Measurements from ENCODE around the gene FUZ. TPM values are rescaled to one million over a fixed set of nuclear protein-coding genes. Genes with fewer than 3 reads are reported as not detected.

The FUZ gene
- total and polyA plus RNA-seq, 2 donors, result 13.3 to 29.0 TPM

- WGBS, result 91% methylated on average over 7 of the region's 7 CpGs
- Histone ChIP-seq H3K27ac (ENCODE audit: low read depth) (no peak overlapping the region), H3K4me1 (ENCODE audit: insufficient read depth) (no peaks in the 10 kb centered on the region), H3K36me3 (ENCODE audit: insufficient read depth) (no peaks in the 10 kb centered on the region), H3K4me3 (ENCODE audit: low read depth, low read length) (no peak overlapping the region)
- DNase-seq (ENCODE audit: extremely low spot score), result no peak
Observed at GRCh38 chr19:49781394-49781793, 31.7 kb downstream of the FUZ start.

- H3K36me3 ChIP-seq (ENCODE audit: insufficient read depth), result no peaks in the 10 kb centered on the region
- DNase-seq (ENCODE audit: extremely low spot score), result no peak
- H3K27ac ChIP-seq (ENCODE audit: low read depth), result no peak overlapping the region
- H3K4me3 ChIP-seq (ENCODE audit: low read depth, low read length), result no peak overlapping the region
- 83% methylated on average over 8 of the region's 8 CpGs for WGBS
- H3K4me1 ChIP-seq (ENCODE audit: insufficient read depth), result no peaks in the 10 kb centered on the region
Observed at GRCh38 chr19:49780861-49781260, 32.2 kb downstream of the FUZ start.

DNA sequence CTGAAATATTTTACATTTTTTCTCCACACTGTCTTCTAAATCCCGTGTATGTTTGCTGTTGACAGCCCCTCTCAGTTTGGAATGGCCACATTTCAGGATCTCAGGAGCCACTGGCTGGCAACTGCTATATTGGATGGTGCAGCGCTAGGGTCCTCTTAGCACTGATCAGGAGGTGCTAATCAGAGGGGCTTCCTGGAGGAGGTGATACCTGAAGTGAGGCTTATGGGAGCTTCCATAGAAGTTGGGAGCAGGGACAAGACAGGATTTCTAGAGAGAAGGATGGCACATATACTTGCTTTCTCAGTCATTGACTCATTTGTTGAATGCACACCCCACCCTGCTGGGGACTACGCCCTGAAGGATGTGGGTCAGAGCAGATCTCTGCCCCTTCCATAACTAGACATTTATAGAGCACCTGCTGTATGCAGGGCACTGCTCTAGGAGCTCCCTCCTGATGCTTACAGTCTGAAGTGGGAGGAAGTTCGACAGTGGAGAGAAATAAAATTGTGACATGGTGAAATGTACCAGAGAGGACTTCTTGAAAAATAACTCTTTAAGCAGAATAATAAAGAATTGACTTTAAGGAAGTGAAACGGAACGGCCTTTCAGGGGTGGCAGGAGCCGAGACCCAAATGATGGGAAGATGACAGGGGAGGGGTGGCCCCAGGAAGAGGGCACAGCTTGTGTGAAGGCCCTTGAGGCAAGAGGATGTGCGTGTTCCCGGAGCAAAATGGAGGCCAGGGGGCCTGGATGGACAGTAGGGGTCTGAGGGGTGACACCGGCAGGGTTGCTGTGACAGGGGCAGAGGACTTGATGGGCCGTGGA lies 33.1 kb downstream of the FUZ start:
- no peak for DNase-seq (ENCODE audit: extremely low spot score)
- Histone ChIP-seq H3K27ac (ENCODE audit: low read depth) (no peak overlapping the region), H3K36me3 (ENCODE audit: insufficient read depth) (no peaks in the 10 kb centered on the region), H3K4me1 (ENCODE audit: insufficient read depth) (no peaks in the 10 kb centered on the region), H3K4me3 (ENCODE audit: low read depth, low read length) (no peak overlapping the region)
- WGBS, result 79% methylated on average over 11 of the region's 11 CpGs

DNA sequence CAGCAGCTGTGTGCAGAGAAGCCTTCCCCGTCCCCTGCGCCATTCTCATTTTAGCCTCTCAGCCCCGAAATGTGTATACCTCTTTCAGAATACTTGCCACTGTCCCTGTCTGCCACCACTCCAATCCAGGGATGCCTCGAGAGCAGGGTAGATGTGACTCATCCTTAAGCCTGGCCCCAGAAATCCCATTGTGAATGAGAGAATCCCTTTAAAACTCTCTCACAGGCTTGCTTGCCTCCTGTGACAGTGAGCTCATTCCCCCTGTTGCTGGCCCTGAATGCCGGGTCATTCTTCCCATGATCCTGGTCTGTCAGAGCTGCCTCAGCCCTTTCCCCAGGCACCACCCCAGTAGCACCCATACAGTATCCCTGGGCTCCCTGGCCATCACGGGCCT lies 36.7 kb downstream of the FUZ start:
- Histone ChIP-seq H3K27ac (ENCODE audit: low read depth) (no peak overlapping the region), H3K4me3 (ENCODE audit: low read depth, low read length) (no peak overlapping the region), H3K4me1 (ENCODE audit: insufficient read depth) (no peaks in the 10 kb centered on the region), H3K36me3 (ENCODE audit: insufficient read depth) (no peaks in the 10 kb centered on the region)
- DNase-seq (ENCODE audit: extremely low spot score), result no peak
- 89% methylated on average over 6 of the region's 6 CpGs for WGBS

GRCh38 chr19:49775742-49776370 lies 37.2 kb downstream of the FUZ start:
- H3K27ac ChIP-seq (ENCODE audit: low read depth), result no peak overlapping the region
- WGBS, result 94% methylated on average over 20 of the region's 20 CpGs
- no peak for DNase-seq (ENCODE audit: extremely low spot score)
- no peaks in the 10 kb centered on the region for H3K36me3 ChIP-seq (ENCODE audit: insufficient read depth)
- no peaks in the 10 kb centered on the region for H3K4me1 ChIP-seq (ENCODE audit: insufficient read depth)
- H3K4me3 ChIP-seq (ENCODE audit: low read depth, low read length), result no peak overlapping the region

DNA sequence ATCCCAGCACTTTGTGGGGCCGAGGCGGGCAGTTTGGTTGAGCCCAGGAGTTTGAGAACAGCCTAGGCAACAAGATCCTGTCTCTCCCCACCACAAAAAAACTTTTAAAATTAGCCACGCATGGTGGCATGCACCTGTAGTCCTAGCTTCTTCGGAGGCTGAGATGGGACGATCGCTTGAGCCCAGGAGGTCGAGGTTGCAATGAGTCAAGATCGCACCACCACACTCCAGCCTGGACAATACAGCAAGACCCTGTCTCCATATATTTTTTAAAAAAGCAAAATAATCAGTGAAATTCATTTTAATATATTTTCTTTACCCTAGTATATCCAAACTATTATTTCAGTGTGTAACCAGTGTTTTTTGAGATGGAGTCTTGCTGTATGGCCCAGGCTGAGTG lies 38.1 kb downstream of the FUZ start:
- Histone ChIP-seq H3K4me3 (ENCODE audit: low read depth, low read length) (no peak overlapping the region), H3K36me3 (ENCODE audit: insufficient read depth) (no peaks in the 10 kb centered on the region), H3K4me1 (ENCODE audit: insufficient read depth) (no peaks in the 10 kb centered on the region), H3K27ac (ENCODE audit: low read depth) (no peak overlapping the region)
- DNase-seq (ENCODE audit: extremely low spot score), result no peak
- 96% methylated on average over 8 of the region's 8 CpGs for whole genome bisulfite sequencing

- WGBS, result 71% methylated on average over 8 of the region's 8 CpGs
- Histone ChIP-seq H3K4me1 (ENCODE audit: insufficient read depth) (no peaks in the 10 kb centered on the region), H3K4me3 (ENCODE audit: low read depth, low read length) (no peak overlapping the region), H3K27ac (ENCODE audit: low read depth) (no peak overlapping the region), H3K36me3 (ENCODE audit: insufficient read depth) (no peaks in the 10 kb centered on the region)
- DNase-seq (ENCODE audit: extremely low spot score), result no peak
Observed at GRCh38 chr19:49773663-49774350, 39.3 kb downstream of the FUZ start.

DNA sequence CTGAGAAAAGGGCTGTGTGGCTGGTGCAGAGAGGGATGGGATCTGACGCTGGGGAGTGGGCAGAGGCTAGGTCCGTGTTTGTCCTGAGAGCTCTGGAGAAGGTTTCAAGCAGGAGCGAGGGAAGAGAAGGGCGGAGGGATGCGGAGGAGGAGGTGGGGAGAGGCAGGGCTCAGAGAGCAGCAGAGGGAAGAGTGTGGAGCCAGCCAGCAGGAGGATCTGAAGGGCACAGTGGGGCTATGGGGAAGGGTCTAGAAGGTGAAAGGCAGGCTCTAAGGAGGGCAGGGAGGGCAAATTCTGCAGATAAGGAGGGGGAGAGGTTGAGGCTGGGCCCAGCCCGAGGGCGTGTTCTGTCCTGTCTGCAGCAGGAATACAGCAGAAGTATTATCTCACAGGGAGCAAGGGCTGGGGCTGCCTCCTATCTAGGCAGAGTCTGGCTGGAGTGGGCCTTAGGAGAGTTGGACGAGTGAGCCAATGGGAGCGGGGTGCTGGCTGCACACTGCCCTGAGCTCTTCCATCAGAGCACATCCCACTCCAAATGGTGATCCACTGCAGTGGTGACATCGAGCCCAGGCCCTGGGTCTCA lies 40.2 kb downstream of the FUZ start:
- 85% methylated on average over 10 of the region's 10 CpGs for WGBS
- Histone ChIP-seq H3K4me3 (ENCODE audit: low read depth, low read length) (no peak overlapping the region), H3K27ac (ENCODE audit: low read depth) (no peak overlapping the region), H3K36me3 (ENCODE audit: insufficient read depth) (no peaks in the 10 kb centered on the region), H3K4me1 (ENCODE audit: insufficient read depth) (no peaks in the 10 kb centered on the region)
- DNase-seq (ENCODE audit: extremely low spot score), result no peak

GRCh38 chr19:49771674-49772139 lies 41.4 kb downstream of the FUZ start:
- 83% methylated on average over 13 of the region's 13 CpGs for WGBS
- Histone ChIP-seq H3K4me3 (ENCODE audit: low read depth, low read length) (no peak overlapping the region), H3K27ac (ENCODE audit: low read depth) (no peak overlapping the region), H3K36me3 (ENCODE audit: insufficient read depth) (no peaks in the 10 kb centered on the region), H3K4me1 (ENCODE audit: insufficient read depth) (peaks cover 2% of the 10 kb centered on the region)
- no peak for DNase-seq (ENCODE audit: extremely low spot score)

DNA sequence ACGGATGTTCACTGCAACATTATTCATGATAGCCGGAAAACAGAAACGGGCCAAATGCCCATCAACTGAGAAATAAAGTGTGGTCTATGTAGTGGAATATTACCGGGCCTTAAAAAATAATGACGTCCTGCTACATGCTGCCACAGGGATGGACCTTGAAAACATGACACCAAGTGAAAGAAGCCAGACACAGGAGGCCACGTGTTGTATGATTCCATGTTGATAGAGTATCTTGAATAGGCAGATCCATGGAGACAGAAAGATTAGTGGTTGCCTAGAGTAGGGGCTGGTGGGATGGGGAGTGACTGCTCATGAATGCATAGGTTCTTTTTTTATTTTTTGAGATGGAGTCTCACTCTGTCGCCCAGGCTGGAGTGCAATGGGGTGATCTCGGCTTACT lies 42.6 kb downstream of the FUZ start:
- H3K36me3 ChIP-seq (ENCODE audit: insufficient read depth), result no peaks in the 10 kb centered on the region
- H3K4me3 ChIP-seq (ENCODE audit: low read depth, low read length), result no peak overlapping the region
- peaks cover 2% of the 10 kb centered on the region for H3K4me1 ChIP-seq (ENCODE audit: insufficient read depth)
- no peak for DNase-seq (ENCODE audit: extremely low spot score)
- WGBS, result 82% methylated on average over 8 of the region's 8 CpGs
- H3K27ac ChIP-seq (ENCODE audit: low read depth), result no peak overlapping the region

DNA sequence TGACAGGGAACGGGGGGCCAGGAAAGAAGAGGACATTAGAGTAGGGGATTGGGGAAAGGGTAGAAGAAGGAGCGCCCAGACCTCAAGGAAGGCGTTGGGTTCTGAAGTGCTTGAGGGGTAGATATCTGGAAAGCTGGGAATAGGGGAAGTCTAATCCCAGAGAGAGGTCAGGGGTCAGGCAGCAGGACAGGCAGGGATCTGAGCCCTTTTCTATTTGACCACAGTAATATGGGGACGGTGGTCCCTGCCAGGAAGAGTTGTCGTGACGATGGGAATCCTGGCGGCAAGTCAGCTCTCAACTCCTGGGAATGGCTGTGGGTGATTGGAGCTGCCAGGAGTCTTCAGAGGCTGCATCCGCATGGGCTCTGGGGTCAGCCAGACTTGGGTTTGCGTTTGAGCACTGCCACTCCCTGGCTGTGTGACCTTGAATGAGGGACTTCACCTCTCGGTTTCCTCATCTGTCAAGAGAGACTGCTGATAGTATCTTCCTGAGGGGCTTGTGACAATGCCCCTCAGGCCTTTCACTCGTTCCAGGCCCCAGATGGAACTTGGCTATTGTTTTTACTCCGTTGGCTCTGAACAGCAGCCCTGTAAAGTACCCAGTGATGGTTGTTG lies 45.0 kb downstream of the FUZ start:
- no peak overlapping the region for H3K27ac ChIP-seq (ENCODE audit: low read depth)
- no peaks in the 10 kb centered on the region for H3K36me3 ChIP-seq (ENCODE audit: insufficient read depth)
- no peak for DNase-seq (ENCODE audit: extremely low spot score)
- H3K4me1 ChIP-seq (ENCODE audit: insufficient read depth), result peaks cover 2% of the 10 kb centered on the region
- H3K4me3 ChIP-seq (ENCODE audit: low read depth, low read length), result peak overlapping the region; percentile 87
- WGBS, result 49% methylated on average over 12 of the region's 12 CpGs

- DNase-seq (ENCODE audit: extremely low spot score), result no peak
- no peaks in the 10 kb centered on the region for H3K36me3 ChIP-seq (ENCODE audit: insufficient read depth)
- under 1% methylated on average over 9 of the region's 9 CpGs for WGBS
- H3K4me3 ChIP-seq (ENCODE audit: low read depth, low read length), result peak overlapping the region; percentile 87
- H3K4me1 ChIP-seq (ENCODE audit: insufficient read depth), result peaks cover 2% of the 10 kb centered on the region
- peak overlapping the region; percentile 89 for H3K27ac ChIP-seq (ENCODE audit: low read depth)
Observed at GRCh38 chr19:49767381-49767780, 45.7 kb downstream of the FUZ start.

DNA sequence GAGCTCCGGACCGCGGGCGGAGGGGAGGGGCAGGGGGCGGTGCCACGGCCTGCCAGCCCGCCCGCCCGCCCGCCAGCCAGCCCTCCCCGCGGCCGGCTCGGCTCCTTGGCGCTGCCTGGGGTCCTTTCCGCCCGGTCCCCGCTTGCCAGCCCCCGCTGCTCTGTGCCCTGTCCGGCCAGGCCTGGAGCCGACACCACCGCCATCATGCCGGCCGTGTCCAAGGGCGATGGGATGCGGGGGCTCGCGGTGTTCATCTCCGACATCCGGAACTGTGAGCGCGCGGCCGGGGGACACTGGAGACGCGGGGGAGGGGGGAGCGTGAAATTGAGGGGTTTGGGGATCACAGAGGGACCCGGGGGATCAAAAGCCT lies 46.2 kb downstream of the FUZ start, which contains the start of gene AP2A1:
TSS of gene AP2A1 (plus strand) at position 72 of the 370 bp plus-strand sequence. CDS start at position 205, 133 bp downstream.
- peak within 1 kb of the TSS; percentile 89 for H3K27ac ChIP-seq (ENCODE audit: low read depth)
- H3K4me3 ChIP-seq (ENCODE audit: low read depth, low read length), result peak within 1 kb of the TSS; percentile 87
- WGBS, result 2% methylated on average over 38 of the region's 38 CpGs
- no peak for DNase-seq (ENCODE audit: extremely low spot score)
- no peaks in the 10 kb centered on the region for H3K36me3 ChIP-seq (ENCODE audit: insufficient read depth)
- peaks cover 2% of the 10 kb centered on the region for H3K4me1 ChIP-seq (ENCODE audit: insufficient read depth)
